PC-3 (cell line): ENCODE measurements around the gene PLA2G2A. TPM values are rescaled to one million over a fixed set of nuclear protein-coding genes. Genes with fewer than 3 reads are reported as not detected.

Source experiments
- ATAC-seq: fragments of 200-7000 bp; cut with Tn5 transposase; 2 replicates; pipeline ENCODE4 v1.9.1; 2020; ENCODE audit warnings: mild to moderate bottlenecking, moderate library complexity
- BruUV-seq: library from RNA; stranded (reverse); fragments of 400-500 nt; replicated peaks from 2 replicates; lab custom pipeline; 2021; lab: Mats Ljungman, UMichigan
- CTCF ChIA-PET: fragments of 300-600 bp; sonication (Branson Sonifier 250); formaldehyde crosslinking; loops from one replicate; lab custom pipeline; 2022; ENCODE audit warnings: antibody characterized with exemption; lab: Charles Lee
- POLR2A ChIA-PET: fragments of 300-600 bp; sonication (Branson Sonifier 250); formaldehyde crosslinking; loops from one replicate; lab custom pipeline; 2022; ENCODE audit warnings: antibody characterized with exemption; ENCODE audit not compliant: unreplicated experiment; lab: Charles Lee
- DNase-seq: peaks from one replicate; pipeline ENCODE4 v3.0.0-alpha.2; 2015
- H2AFZ ChIP-seq: fragments of 300-600 bp; sonication (generic); 2 replicates; pipeline ENCODE4 v1.6.0; 2016; ENCODE audit warnings: antibody characterized with exemption, low read length
- H3F3A ChIP-seq: fragments of 300-600 bp; sonication (generic); one replicate; pipeline ENCODE4 v1.6.0; 2017; ENCODE audit warnings: antibody characterized with exemption, low read length, control low read depth, mild to moderate bottlenecking; ENCODE audit not compliant: unreplicated experiment
- H3K27ac ChIP-seq: fragments of 300-600 bp; sonication (generic); 2 replicates; pipeline ENCODE4 v1.5.1; 2016; ENCODE audit warnings: mild to moderate bottlenecking, low read length
- H3K27me3 ChIP-seq: fragments of 300-600 bp; sonication (generic); 2 replicates; pipeline ENCODE4 v1.6.1; 2016; ENCODE audit warnings: low read length, mixed read lengths
- H3K36me3 ChIP-seq: fragments of 300-600 bp; sonication (generic); 2 replicates; pipeline ENCODE4 v1.6.1; 2016; ENCODE audit warnings: low read depth, mixed run types, low read length, mixed read lengths
- H3K4me1 ChIP-seq: fragments of 300-600 bp; sonication (generic); 2 replicates; pipeline ENCODE4 v1.5.1; 2016; ENCODE audit warnings: low read length; ENCODE audit not compliant: insufficient read depth
- H3K4me2 ChIP-seq: fragments of 300-600 bp; sonication (generic); 2 replicates; pipeline ENCODE4 v1.6.0; 2016; ENCODE audit warnings: low read length
- H3K4me3 ChIP-seq: fragments of 300-600 bp; sonication (generic); 2 replicates; pipeline ENCODE4 v1.5.1; 2016; ENCODE audit warnings: mild to moderate bottlenecking, low read length, mixed read lengths
- H3K79me2 ChIP-seq: fragments of 300-600 bp; sonication (generic); 2 replicates; pipeline ENCODE4 v1.6.1; 2017; ENCODE audit warnings: low read length, mixed read lengths
- H3K9ac ChIP-seq: fragments of 300-600 bp; sonication (generic); 2 replicates; pipeline ENCODE4 v1.6.0; 2016; ENCODE audit warnings: mild to moderate bottlenecking, low read length
- H3K9me2 ChIP-seq: fragments of 300-600 bp; sonication (generic); replicated peaks from 2 replicates; pipeline ENCODE4 v1.6.1; 2016; ENCODE audit warnings: mixed run types, low read length, mixed read lengths
- H3K9me3 ChIP-seq: fragments of 300-600 bp; sonication (generic); 2 replicates; pipeline ENCODE4 v1.6.1; 2016; ENCODE audit warnings: low read length, mixed read lengths
- H4K20me1 ChIP-seq: fragments of 300-600 bp; sonication (generic); 2 replicates; pipeline ENCODE4 v1.6.1; 2016; ENCODE audit warnings: low read length, mixed read lengths
- CTCF ChIP-seq: fragments of 300-600 bp; sonication (generic); conservative IDR thresholded peaks from 2 replicates; pipeline ENCODE4 v1.5.1; 2017; ENCODE audit warnings: antibody characterized with exemption, low read depth, mild to moderate bottlenecking, low read length
- EZH2 ChIP-seq: fragments of 300-600 bp; sonication (generic); IDR thresholded peaks from one replicate; pipeline ENCODE4 v1.6.1; 2017; ENCODE audit warnings: antibody characterized with exemption, mild to moderate bottlenecking, low read length; ENCODE audit not compliant: unreplicated experiment
- EZH2phosphoT487 ChIP-seq: fragments of 300-600 bp; sonication (generic); IDR thresholded peaks from 2 replicates; pipeline ENCODE4 v1.6.1; 2018; ENCODE audit warnings: mild to moderate bottlenecking, antibody characterized with exemption, low read length, borderline replicate concordance
- intact Hi-C: fragments of 100-400 bp; cut with micrococcal nuclease; formaldehyde crosslinking; loops from 2 replicates; pipeline ENCODE4 v1.9.0; 2023
- total RNA-seq: library from RNA; depleted of rRNA; stranded (reverse); fragments of >200 nt; gene quantifications from 2 replicates; pipeline ENCODE4 v1.2.3, GENCODE V29; 2014

The PLA2G2A gene
- total RNA-seq, 1 experiment from 2014 or later, result not detected

GRCh38 chr1:19981170-19981506 lies 1.7 kb upstream of the PLA2G2A start:
- no peak overlapping the region for H3K4me3 ChIP-seq
- DNase-seq (no peak), ATAC-seq (no peak)
- CTCF ChIA-PET, result no interaction called here
- H3K9me3 ChIP-seq, result no peaks in the 10 kb centered on the region
- intact Hi-C loops, result no loop called here
- H3K4me1 ChIP-seq, result no peaks in the 10 kb centered on the region; the same call in 1 of the 2 replicates
- H3K9me2 ChIP-seq, result no peaks in the 10 kb centered on the region
- no peak overlapping the region for H3K9ac ChIP-seq
- no peak overlapping the region for H2AFZ ChIP-seq
- no peaks in the 10 kb centered on the region for H3K36me3 ChIP-seq
- no peaks in the 10 kb centered on the region for H3K27me3 ChIP-seq
- H4K20me1 ChIP-seq, result no peaks in the 10 kb centered on the region
- no peak overlapping the region for H3K4me2 ChIP-seq
- no peak overlapping the region for H3K27ac ChIP-seq
- H3F3A ChIP-seq, result no peaks in the 10 kb centered on the region
- TF ChIP-seq EZH2 (no peak), CTCF (no peak), EZH2phosphoT487 (no peak)
- H3K79me2 ChIP-seq, result no peaks in the 10 kb centered on the region
- POLR2A ChIA-PET, result no interaction called here
- no TSS peak for BruUV-seq

- TF ChIP-seq EZH2 (no peak), CTCF (no peak), EZH2phosphoT487 (no peak)
- Histone ChIP-seq H4K20me1 (no peaks in the 10 kb centered on the region), H2AFZ (no peak overlapping the region), H3K79me2 (no peaks in the 10 kb centered on the region), H3K4me3 (no peak overlapping the region), H3K9me3 (no peaks in the 10 kb centered on the region), H3K9me2 (no peaks in the 10 kb centered on the region), H3K9ac (no peak overlapping the region), H3K4me2 (no peak overlapping the region), H3K4me1 (no peaks in the 10 kb centered on the region; the same call in 1 of the 2 replicates), H3K27me3 (no peaks in the 10 kb centered on the region), H3K36me3 (no peaks in the 10 kb centered on the region), H3F3A (no peaks in the 10 kb centered on the region), H3K27ac (no peak overlapping the region)
- DNase-seq (peak; percentile 4), ATAC-seq (peak; percentile 49)
- ChIA-PET POLR2A (interaction anchor here (0.6 kb wide), 1 partner anchor 12 kb away, joined by 3 read pairs; no protein-coding TSS in a partner anchor), CTCF (no interaction called here)
- no TSS peak for BruUV-seq
- intact Hi-C loops, result no loop called here
Observed at GRCh38 chr1:19980314-19980713, 896 bp upstream of the PLA2G2A start.

GRCh38 chr1:19978143-19978542 lies 1.3 kb downstream of the PLA2G2A start:
- no peak for DNase-seq

More at GRCh38 chr1:19978143-19978542, 1.3 kb downstream of the PLA2G2A start:
- Histone ChIP-seq H3K27ac (no peak overlapping the region), H3K4me1 (peaks cover 7% of the 10 kb centered on the region), H2AFZ (no peak overlapping the region), H3K9me2 (no peaks in the 10 kb centered on the region), H3K4me2 (no peak overlapping the region), H3K27me3 (no peaks in the 10 kb centered on the region), H3K9me3 (no peaks in the 10 kb centered on the region), H3K36me3 (no peaks in the 10 kb centered on the region), H3K9ac (no peak overlapping the region), H3K79me2 (no peaks in the 10 kb centered on the region), H4K20me1 (no peaks in the 10 kb centered on the region), H3F3A (no peaks in the 10 kb centered on the region), H3K4me3 (no peak overlapping the region)
- ATAC-seq, result no peak
- intact Hi-C loops, result loop anchor here (5.0 kb wide), 1 partner anchor 124 kb away; no protein-coding TSS in a partner anchor
- POLR2A ChIA-PET, result no interaction called here
- no TSS peak for BruUV-seq
- TF ChIP-seq CTCF, result no peak
- no peak for TF ChIP-seq EZH2phosphoT487
- no peak for TF ChIP-seq EZH2
- CTCF ChIA-PET, result no interaction called here
